SK-N-MC (cell line): ENCODE data around the gene COL17A1.

Experiments
- DNase-seq: peaks from one replicate; pipeline ENCODE4 v3.0.0-alpha.2; 2011; ENCODE audit warnings: low read depth, low spot score
- H3K27ac ChIP-seq: fragments of 200-600 bp; sonication (generic); 2 replicates; pipeline ENCODE4 v1.5.1; 2016; ENCODE audit warnings: mixed run types
- H3K36me3 ChIP-seq: fragments of 200-600 bp; sonication (generic); 2 replicates; pipeline ENCODE4 v1.6.1; 2017; ENCODE audit warnings: antibody characterized with exemption, low read length, mixed read lengths; ENCODE audit not compliant: insufficient read depth
- H3K4me3 ChIP-seq: fragments of 200-600 bp; sonication (generic); 2 replicates; pipeline ENCODE4 v1.5.1; 2016
- H3K9ac ChIP-seq: fragments of 200-600 bp; sonication (generic); 2 replicates; pipeline ENCODE4 v1.8.0; 2017; ENCODE audit warnings: mixed run types, mixed read lengths; ENCODE audit not compliant: insufficient read length
- H3K9me3 ChIP-seq: fragments of 200-600 bp; sonication (generic); 2 replicates; pipeline ENCODE4 v1.6.1; 2017; ENCODE audit warnings: low read depth, mild to moderate bottlenecking, antibody characterized with exemption, low read length, moderate library complexity, mixed read lengths
- EZH2 ChIP-seq: fragments of 200-600 bp; sonication (generic); IDR thresholded peaks from one replicate; pipeline ENCODE4 v1.6.1; 2017; ENCODE audit warnings: antibody characterized with exemption
- FOXP2 ChIP-seq: optimal IDR thresholded peaks from 2 replicates; pipeline ENCODE3; 2011; ENCODE audit warnings: mild to moderate bottlenecking, moderate library complexity; ENCODE audit not compliant: insufficient read depth; ENCODE audit errors: extremely low read length, control extremely low read depth
- POLR2AphosphoS5 ChIP-seq: IDR thresholded peaks from 2 replicates; pipeline ENCODE4 v1.6.1; 2012; ENCODE audit warnings: mild to moderate bottlenecking, low read depth, low read length, borderline replicate concordance

COL17A1 gene

DNA sequence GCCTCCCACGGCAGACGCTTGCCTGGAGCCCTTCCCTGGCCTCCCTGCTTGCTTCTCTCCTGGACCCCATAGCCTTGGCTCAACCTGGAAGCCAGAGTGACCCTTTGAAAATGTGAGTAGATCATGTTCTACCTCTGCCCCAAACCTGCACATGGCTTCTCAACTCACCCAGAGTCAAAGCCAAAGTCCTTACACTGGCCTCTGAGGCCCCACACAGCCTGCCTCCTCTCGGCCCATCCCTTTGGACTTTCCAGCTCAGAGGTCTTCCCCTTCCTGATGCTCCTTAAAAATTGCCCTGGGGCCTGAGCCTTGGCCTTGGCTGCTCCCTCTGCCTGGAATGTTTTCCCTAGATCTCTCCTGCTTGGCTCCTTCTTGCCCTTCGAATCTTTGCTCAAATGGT, 32.5 kb downstream of the COL17A1 start:
- no peak overlapping the region for H3K9ac ChIP-seq
- H3K9me3 ChIP-seq = no peaks in the 10 kb centered on the region
- H3K4me3 ChIP-seq = no peak overlapping the region
- no peaks in the 10 kb centered on the region for H3K36me3 ChIP-seq
- DNase-seq = no peak
- no peak for TF ChIP-seq FOXP2
- TF ChIP-seq POLR2AphosphoS5 = no peak
- TF ChIP-seq EZH2 = no peak
- H3K27ac ChIP-seq = no peak overlapping the region

DNA sequence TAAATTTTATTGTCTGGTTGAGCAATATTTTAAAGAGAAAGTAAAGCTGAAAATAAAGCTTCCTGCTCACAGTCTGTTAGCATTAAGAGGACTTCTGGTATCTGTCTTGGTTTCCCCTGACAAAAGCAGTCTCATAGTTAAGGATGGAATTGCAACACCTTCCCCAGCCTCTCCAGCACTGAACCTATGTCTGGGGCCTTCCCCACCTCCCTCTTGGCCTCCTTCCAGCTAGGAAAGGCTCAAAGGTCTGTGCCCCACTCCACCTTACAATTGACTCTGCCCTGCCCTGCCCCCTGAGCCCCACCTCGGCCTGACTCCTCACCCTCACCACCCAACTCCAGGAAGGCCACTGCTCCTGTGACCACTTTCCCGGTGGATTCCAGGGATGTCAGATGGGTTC, 33.2 kb downstream of the COL17A1 start:
- DNase-seq = no peak
- no peak overlapping the region for H3K4me3 ChIP-seq
- no peak overlapping the region for H3K27ac ChIP-seq
- no peak overlapping the region for H3K9ac ChIP-seq
- no peaks in the 10 kb centered on the region for H3K36me3 ChIP-seq
- TF ChIP-seq EZH2 = no peak
- TF ChIP-seq POLR2AphosphoS5 = no peak
- no peak for TF ChIP-seq FOXP2
- no peaks in the 10 kb centered on the region for H3K9me3 ChIP-seq

DNA sequence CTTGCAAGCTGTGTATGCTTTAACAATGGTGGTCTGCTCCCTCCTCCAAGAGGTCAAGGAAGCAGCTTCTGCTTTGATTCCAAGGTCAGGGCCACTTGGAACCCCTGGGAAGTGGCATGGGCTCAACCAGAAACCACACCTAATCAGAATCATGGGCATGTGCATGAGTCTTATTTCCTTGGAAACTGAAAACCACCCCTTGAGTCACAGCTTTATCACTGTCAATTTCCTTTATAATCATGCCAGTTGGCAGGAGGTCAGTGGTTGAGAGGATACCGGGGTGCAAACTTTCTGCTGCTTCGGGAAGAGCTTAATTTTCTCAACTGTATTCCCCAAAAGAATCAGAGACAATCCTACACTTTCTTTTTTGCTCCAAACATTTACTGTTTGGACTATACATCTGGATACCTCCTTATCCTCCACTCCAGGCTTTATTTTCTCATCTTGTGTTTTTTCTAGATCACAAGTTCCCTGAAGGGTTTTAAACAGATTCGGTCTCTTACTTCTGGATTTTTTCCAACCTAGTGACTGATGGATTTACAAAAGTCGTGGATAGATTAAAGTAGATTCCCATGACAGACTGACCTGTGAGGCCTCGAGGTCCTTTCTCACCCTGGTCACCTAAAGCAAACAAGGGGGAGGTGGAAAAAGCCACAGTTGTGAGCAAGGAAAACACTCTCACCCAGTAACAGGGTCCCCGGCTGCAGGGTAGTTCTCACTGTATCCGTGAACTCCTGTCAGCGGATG, 36.0 kb downstream of the COL17A1 start:
- Histone ChIP-seq H3K36me3 (no peaks in the 10 kb centered on the region), H3K9ac (no peak overlapping the region), H3K9me3 (no peaks in the 10 kb centered on the region), H3K4me3 (no peak overlapping the region), H3K27ac (no peak overlapping the region)
- no peak for TF ChIP-seq EZH2
- TF ChIP-seq FOXP2 = no peak
- no peak for DNase-seq

DNA sequence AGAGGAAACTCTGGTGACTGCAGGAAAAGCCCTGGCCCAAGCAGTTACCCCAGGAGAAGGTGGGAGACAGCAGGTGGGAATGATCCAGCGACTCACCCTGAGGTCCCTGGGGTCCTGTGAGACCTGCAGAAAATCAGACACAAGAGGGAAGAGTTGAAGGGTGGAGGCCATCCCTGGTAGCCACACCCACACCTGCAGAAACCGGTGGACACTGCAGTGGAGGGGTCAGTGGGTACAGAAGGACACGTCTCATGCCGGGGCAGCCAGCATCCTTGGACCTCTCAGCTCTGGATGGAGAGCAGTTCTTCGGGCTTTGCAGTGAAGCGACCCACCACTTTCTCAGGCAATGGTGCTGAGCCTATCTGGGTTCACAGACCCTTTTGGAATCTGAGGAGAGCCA, 39.0 kb downstream of the COL17A1 start:
- H3K4me3 ChIP-seq = no peak overlapping the region
- no peak overlapping the region for H3K9ac ChIP-seq
- no peak overlapping the region for H3K27ac ChIP-seq
- no peaks in the 10 kb centered on the region for H3K9me3 ChIP-seq
- H3K36me3 ChIP-seq = no peaks in the 10 kb centered on the region
- TF ChIP-seq FOXP2 = no peak
- no peak for DNase-seq

DNA sequence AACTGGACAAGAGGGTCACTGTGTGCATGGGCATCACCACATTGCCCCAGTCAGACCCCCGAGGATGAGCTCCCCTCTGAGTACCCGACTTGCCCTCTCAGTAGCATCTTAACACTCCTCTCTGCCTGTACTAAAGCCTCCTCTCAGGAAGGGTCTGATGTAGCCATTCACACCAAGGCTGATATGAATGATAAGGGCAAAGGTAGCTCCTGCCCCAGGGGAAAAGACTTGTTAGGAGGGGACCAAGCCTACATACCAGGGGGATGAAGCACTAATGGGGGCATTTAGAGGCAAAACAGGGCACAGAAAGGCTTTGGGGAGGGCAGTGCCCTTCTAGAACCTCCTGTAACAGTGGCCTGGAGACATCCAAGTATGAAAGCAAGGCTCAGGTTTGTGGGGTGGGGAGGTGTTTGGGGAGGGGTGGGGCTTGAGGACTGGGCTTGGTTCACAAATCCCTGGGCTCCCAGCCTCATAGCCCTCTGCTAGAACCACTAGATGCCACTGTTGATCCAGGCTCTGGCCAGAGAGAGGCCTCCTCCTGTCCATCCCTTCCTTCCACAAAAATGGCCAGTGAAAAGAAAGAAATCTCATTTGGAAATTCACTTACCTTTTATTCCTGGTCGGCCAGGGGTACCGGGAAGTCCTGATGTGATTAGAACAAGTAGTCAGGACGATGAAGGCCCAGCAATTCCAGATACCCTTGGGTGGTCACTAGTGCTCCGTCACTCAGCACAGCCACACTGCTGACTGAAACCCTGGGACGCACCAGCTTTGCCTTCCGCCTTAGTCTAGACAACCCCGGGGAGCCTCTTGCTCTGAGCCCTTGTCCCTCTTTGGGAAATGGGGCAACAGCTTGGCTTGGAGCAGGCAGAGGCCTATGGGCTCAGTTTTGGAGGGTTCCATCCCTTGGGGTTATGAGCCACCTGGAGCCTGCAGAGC, 40.3 kb downstream of the COL17A1 start:
- Histone ChIP-seq H3K4me3 (no peak overlapping the region), H3K36me3 (no peaks in the 10 kb centered on the region), H3K27ac (no peak overlapping the region), H3K9ac (no peak overlapping the region), H3K9me3 (no peaks in the 10 kb centered on the region)
- TF ChIP-seq FOXP2 = no peak
- no peak for TF ChIP-seq POLR2AphosphoS5
- TF ChIP-seq EZH2 = no peak
- no peak for DNase-seq

DNA sequence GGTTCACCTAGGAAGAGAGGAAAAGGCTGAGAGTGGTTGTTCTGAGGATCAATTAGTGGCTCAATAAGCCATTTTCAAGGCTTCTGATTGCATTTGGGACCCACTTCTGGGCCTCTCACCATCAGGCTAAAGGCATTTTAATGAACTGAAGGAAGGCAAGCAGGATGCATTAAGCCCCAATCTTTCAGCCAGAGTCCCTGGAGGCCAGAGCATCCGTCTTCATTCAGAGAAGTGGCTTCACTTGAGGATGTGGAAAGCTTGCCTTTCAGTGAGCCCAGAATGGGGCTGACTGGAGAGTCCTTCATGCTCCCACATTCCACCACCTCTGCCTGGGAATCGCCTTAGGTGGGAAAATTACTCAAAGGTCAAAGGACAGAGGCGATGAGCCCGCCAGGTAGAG, 41.8 kb downstream of the COL17A1 start:
- Histone ChIP-seq H3K4me3 (no peak overlapping the region), H3K9me3 (no peaks in the 10 kb centered on the region), H3K9ac (no peak overlapping the region), H3K36me3 (no peaks in the 10 kb centered on the region), H3K27ac (no peak overlapping the region)
- DNase-seq = no peak
- TF ChIP-seq FOXP2 (no peak), POLR2AphosphoS5 (no peak), EZH2 (no peak)

DNA sequence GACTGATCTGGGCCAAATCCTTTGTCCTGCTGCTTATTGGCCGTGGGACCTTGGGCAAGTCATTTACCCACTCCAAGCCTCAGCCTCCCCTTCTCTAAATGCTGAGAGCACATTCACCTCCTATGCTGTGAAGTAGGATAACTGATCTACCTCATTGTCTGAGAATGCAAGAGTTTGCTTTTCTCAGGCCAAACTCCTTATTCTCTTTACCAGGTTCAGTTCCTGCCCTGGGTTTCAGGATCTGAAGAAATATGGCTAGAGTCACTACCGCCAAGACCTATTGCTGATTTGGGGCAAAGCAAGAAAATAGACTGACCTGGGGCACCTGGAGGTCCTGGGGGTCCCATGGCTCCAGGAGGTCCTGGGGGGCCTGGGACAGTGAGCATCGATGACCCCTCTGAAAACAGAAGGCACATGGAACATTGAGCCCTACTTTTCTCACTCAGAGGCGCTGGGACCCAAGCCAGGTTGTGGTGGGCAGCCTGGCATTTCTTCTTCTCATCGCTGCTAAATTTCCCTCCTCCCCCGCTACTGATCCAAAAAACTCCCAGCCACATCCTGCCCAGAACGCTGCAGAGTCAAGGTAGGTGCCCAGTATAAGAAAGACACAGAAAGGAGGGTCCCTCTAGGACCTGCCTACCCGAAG, 42.4 kb downstream of the COL17A1 start:
- Histone ChIP-seq H3K27ac (no peak overlapping the region), H3K9ac (no peak overlapping the region), H3K4me3 (no peak overlapping the region), H3K9me3 (no peaks in the 10 kb centered on the region), H3K36me3 (no peaks in the 10 kb centered on the region)
- TF ChIP-seq POLR2AphosphoS5 = no peak
- TF ChIP-seq FOXP2 = no peak
- no peak for TF ChIP-seq EZH2
- DNase-seq = no peak

DNA sequence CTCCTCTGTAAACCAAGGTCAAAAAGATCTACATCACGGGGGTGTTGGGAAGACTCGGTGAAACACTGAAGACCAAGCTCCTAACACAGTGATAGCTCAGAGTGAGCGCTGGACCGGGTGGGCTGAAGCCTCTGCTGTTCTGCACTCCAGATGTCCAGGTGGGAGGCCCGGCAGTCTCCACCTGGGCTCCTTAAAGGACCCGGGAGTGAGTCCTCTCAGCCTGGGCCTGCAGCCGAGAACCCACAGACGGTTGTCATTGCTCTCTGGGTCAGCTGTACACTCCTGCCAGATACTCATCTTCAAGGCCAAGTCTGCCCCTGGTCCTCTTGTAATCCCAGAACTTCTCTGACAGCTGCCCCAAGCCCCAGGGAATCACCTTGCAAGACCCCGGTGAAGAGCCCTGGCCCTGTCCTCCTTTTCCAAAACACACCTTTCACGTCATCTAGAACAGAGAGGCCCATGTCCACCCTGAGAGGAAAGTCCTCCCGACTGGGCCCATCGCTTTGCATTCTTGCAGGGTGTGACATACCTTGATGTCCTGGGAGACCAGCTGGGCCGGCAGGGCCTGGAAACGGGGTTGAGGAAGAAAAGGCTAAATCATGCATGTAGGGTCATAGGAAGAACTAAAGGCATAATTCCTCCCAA, 43.7 kb downstream of the COL17A1 start:
- Histone ChIP-seq H3K36me3 (no peaks in the 10 kb centered on the region), H3K4me3 (no peak overlapping the region), H3K27ac (no peak overlapping the region), H3K9ac (no peak overlapping the region), H3K9me3 (no peaks in the 10 kb centered on the region)
- no peak for DNase-seq
- TF ChIP-seq FOXP2 (no peak), POLR2AphosphoS5 (no peak), EZH2 (no peak)
